Activated naive CD8-positive, alpha-beta T cell treated with anti-CD3 and anti-CD28 coated beads, Interleukin-2, amount 10 ng/mL, durations not matched to agents 7 days and 5 days (primary cell): ENCODE data around the gene NDFIP2. TPM values are rescaled to one million over a fixed set of nuclear protein-coding genes. Genes with fewer than 3 reads are reported as not detected.

ENCODE experiments used
- total RNA-seq, 2 experiments: library from RNA; stranded (reverse); gene quantifications; one replicate each; pipeline ENCODE4 v1.2.3, GENCODE V29; 2021

NDFIP2 gene
- total RNA-seq, 2 experiments from 2014 or later, result 6.7 to 9.8 TPM

Other genes starting within 250 kb of the NDFIP2 start
- gene RBM26, start 74.9 kb upstream of the NDFIP2 start, total RNA-seq, result 10 to 100 TPM; 64.8 to 66.1 TPM